HPDE6-E6E7 (cell line): ENCODE measurements around the gene RIBC1.
"Not testable (repeated sequence)": the region's sequence is repeated elsewhere in the genome, so short reads cannot be mapped to it uniquely, and the experiment has no call there.

Experiments used
- DNase-seq: peaks from one replicate; pipeline ENCODE4 v3.0.0; 2011; ENCODE audit warnings: missing footprints; ENCODE audit errors: extremely low spot score

RIBC1 gene

GRCh38 chrX:53422861-53423306, at the start of gene RIBC1:
TSS of gene RIBC1 (plus strand) at chrX:53422873. CDS start at chrX:53426277, 3,404 bp downstream.
- no peak for DNase-seq

GRCh38 chrX:53373307-53373706, 49.4 kb upstream of the RIBC1 start:
- no peak for DNase-seq

GRCh38 chrX:53374222-53374820, 48.4 kb upstream of the RIBC1 start:
- no peak for DNase-seq

GRCh38 chrX:53374923-53375322, 47.8 kb upstream of the RIBC1 start:
- no peak for DNase-seq

- DNase-seq = no peak
These were observed 45.8 kb upstream of the RIBC1 start for GRCh38 chrX:53376888-53377287.

- no peak for DNase-seq
These were observed 45.2 kb upstream of the RIBC1 start for GRCh38 chrX:53377464-53377863.

GRCh38 chrX:53379008-53379710, 43.5 kb upstream of the RIBC1 start:
- DNase-seq = no peak

GRCh38 chrX:53379747-53380146, 42.9 kb upstream of the RIBC1 start:
- DNase-seq = no peak

- DNase-seq = no peak
These were observed 39.1 kb upstream of the RIBC1 start for GRCh38 chrX:53383376-53384076.

GRCh38 chrX:53395605-53396298, 26.9 kb upstream of the RIBC1 start:
- DNase-seq = no peak

GRCh38 chrX:53398216-53398615, 24.5 kb upstream of the RIBC1 start:
- no peak for DNase-seq

- no peak for DNase-seq
These were observed 19.1 kb upstream of the RIBC1 start for GRCh38 chrX:53403535-53403934.

- DNase-seq = no peak
These were observed 10.2 kb upstream of the RIBC1 start for GRCh38 chrX:53412446-53412845.

GRCh38 chrX:53420351-53420750, 2.3 kb upstream of the RIBC1 start:
- not testable (repeated sequence) for DNase-seq

GRCh38 chrX:53421125-53421524, 1.5 kb upstream of the RIBC1 start:
- DNase-seq = no peak

GRCh38 chrX:53421772-53422085, 944 bp upstream of the RIBC1 start:
- DNase-seq = no peak

- DNase-seq = peak; percentile 99
These were observed 400 bp upstream of the RIBC1 start, which contains the start of gene SMC1A for GRCh38 chrX:53422086-53422860. TSS of gene SMC1A (minus strand) at chrX:53422654. CDS start at chrX:53422600, 54 bp downstream.

GRCh38 chrX:53429755-53430154, 7.1 kb downstream of the RIBC1 start:
- no peak for DNase-seq

GRCh38 chrX:53430231-53430630, 7.6 kb downstream of the RIBC1 start:
- DNase-seq = no peak

- DNase-seq = peak; percentile 69
These were observed 11.3 kb downstream of the RIBC1 start, which contains the start of gene HSD17B10 for GRCh38 chrX:53433651-53434639. TSS of gene HSD17B10 (minus strand) at chrX:53434370. CDS start at chrX:53434345, 25 bp downstream.
